Body of pancreas (tissue), 4 donors: ENCODE data around the gene CASP7.

Source experiments
- POLR2A ChIP-seq, 3 donors: fragments of 450-650 bp; IDR thresholded peaks; one replicate each; pipeline ENCODE4 v1.6.1; 2016; ENCODE audit warnings: antibody characterized with exemption in 3 of 3, mild to moderate bottlenecking in 2 of 3
- TF ChIP-seq, protein P1 (sequence below), 7 experiments: fragments of 450-650 bp in 4 of 7; fragments of 200-600 bp in 3 of 7; sonication (generic) in 3 of 7; IDR thresholded peaks; one replicate each; pipeline ENCODE4 v1.5.1; 2016 to 2019; ENCODE audit warnings: antibody characterized with exemption in 7 of 7

DNA sequence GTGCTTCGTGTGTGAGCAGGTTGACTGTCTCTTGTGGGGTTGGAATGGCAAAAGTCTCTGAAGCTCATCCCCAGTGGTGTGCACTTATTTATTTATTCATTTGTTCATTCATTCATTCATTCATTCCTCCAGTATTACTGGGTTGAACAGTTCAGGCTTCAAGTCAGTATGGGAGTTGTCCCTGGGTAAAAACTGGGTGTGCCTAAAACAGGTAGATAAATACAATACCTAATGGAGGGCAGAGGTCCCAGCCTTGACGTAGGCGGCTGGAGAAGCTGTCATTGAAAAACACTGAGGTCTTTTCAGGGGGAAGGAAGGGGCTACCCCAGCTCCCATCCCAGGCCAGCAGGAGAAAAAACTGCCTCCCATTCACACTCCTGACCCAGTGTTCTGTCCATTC is 11.0 kb downstream of the CASP7 start:
- TF ChIP-seq, protein P1, sequence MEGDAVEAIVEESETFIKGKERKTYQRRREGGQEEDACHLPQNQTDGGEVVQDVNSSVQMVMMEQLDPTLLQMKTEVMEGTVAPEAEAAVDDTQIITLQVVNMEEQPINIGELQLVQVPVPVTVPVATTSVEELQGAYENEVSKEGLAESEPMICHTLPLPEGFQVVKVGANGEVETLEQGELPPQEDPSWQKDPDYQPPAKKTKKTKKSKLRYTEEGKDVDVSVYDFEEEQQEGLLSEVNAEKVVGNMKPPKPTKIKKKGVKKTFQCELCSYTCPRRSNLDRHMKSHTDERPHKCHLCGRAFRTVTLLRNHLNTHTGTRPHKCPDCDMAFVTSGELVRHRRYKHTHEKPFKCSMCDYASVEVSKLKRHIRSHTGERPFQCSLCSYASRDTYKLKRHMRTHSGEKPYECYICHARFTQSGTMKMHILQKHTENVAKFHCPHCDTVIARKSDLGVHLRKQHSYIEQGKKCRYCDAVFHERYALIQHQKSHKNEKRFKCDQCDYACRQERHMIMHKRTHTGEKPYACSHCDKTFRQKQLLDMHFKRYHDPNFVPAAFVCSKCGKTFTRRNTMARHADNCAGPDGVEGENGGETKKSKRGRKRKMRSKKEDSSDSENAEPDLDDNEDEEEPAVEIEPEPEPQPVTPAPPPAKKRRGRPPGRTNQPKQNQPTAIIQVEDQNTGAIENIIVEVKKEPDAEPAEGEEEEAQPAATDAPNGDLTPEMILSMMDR (IDR thresholded peaks at IDR 0.05): no peak
- TF ChIP-seq POLR2A (IDR thresholded peaks at IDR 0.05): no peak
